GM12892 (cell line): ENCODE data around the gene THAP9.
"Not testable (repeated sequence)": the region's sequence is repeated elsewhere in the genome, so short reads cannot be mapped to it uniquely, and the experiment has no call there.

ENCODE experiments used
- POLR2A ChIP-seq: IDR thresholded peaks from 2 replicates; pipeline ENCODE4 v1.6.1; 2011; ENCODE audit warnings: low read depth, low read length, control low read depth
- POLR2AphosphoS5 ChIP-seq: IDR thresholded peaks from 2 replicates; pipeline ENCODE4 v1.6.1; 2011; ENCODE audit warnings: low read depth, low read length, control low read depth
- TAF1 ChIP-seq: IDR thresholded peaks from 2 replicates; pipeline ENCODE4 v1.6.1; 2011; ENCODE audit warnings: low read depth, mild to moderate bottlenecking, control low read depth, low read length, borderline replicate concordance

DNA sequence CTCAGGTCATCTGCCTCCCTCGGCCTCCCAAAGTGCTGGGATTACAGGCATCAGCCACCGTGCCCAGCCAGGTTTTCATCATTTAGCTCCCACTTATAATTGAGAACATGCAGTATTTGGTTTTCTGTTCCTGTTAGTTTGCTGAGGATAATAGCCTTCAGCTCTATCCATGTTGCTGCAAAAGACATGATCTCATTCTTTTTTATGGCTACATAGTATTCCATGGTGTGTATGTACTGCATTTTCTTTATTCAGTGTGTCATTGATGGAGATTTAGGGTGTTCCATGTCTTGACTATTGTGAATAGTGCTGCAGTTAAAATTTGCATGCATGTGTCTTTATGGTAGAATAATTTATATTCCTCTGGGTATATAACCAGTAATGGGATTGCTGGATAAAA is 13.4 kb downstream of the THAP9 start:
- not testable (repeated sequence) for TF ChIP-seq POLR2AphosphoS5, POLR2A, TAF1
